OCI-M2 (cell line): ENCODE results near the gene EPB41L2.
"Not testable (repeated sequence)": the region's sequence is repeated elsewhere in the genome, so short reads cannot be mapped to it uniquely, and the experiment has no call there.

Experiments used
- DNase-seq: peaks from one replicate; lab custom pipeline; 2025; ENCODE audit not compliant: unreplicated experiment; lab: John Stamatoyannopoulos, UW

EPB41L2 gene

DNA sequence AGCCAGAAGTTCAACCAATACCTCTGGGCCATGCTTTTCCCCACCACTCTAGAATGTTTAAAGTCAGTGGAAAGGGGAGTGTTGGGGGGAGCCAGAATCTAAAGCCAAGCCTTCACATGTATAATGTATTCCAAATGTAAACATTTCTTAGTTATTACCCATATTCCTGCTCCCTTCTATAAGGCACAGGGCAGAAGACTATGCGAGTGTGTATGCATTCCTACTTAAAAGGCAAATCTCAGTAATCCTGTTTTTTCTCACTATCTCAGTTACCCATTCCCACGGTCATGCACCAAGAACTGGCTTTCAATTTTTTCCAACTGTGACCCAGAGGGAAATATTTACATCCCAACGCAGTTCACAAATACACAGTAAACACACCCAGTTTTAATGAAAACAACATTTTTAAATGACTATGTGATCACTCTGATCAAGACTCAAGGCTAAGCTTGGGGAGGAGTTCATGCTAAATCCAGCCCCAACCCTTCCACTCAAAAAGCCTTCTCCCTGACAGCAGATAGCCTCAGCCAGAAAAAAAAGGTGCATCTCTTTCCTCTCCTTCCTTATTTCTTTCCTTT, 57.5 kb downstream of the EPB41L2 start:
- no peak for DNase-seq

DNA sequence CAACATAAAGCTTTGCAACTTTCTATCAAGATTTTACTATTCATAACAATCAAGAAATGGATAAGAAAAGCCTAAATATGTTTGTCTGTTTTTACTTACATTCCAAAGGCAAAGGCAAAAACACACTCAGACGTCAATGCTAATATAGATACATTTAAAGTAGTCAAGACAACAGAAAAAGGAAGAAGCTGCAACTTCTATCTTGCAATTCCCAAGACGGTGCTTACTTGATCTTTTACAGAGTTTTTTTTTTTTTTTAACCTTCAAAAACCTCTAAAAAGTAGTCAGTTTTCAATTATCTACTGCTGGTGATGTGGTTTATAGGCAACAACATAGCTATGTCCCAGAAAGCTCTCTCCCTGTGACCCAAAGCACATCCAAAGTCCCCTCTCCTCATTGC, 58.1 kb downstream of the EPB41L2 start:
- no peak for DNase-seq

DNA sequence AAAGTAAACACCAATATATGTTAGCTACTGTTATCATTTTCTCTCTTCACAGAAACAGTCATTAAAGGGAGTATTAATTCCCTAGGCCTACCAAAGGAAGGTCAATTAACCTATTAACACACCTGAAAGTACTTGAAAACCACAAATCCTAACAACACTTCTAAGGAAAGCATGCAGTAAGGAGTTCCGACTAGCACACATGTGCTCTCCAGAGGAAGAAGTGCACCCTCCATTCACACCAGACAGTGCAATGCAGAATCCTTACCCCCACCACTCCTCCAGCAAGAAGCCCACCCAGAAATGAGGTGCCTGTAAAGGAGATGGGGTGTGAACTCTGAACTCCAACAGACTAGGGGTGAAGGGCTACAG, 58.7 kb downstream of the EPB41L2 start:
- DNase-seq, result no peak

DNA sequence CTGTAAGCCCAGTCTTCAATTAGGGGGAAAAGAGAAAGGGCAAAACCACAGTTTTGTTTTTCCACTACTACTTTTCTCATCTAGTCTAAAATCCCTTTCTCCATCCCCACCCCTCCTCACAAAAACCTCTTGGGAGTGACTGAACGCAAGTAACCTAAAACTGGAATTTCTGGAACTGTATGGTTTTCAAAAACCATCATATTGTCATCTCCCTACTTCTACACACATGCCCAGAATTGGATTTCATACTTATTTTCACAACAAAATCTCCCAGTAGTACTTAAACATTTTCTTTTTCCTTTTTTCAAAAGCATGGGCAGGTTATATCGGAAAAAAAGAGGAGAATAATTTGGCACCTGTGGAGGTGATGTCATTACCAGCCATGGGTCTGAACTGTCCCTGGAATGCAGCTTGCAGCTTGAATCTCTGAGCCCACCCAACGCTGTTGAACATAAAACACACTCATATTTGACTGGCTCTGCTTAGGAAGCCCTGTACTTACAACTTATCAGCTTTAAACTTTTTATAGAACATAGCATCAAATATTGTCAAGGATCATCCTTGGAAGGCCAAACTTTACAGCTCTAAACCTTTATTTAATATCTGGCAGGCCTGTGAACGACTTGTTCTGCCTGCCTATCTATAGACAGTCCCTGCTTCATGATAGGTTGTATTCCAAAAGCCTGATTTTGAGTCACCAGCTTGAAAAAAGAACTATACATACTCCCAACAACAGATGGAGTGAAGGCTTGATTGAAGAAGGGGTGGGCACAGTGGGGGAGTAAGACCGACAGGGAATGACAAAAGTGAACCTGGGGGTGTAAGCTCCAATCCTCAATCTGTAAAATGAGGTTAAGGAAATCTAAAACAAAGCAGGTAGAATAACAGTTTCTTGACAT, 59.3 kb downstream of the EPB41L2 start:
- no peak for DNase-seq

DNA sequence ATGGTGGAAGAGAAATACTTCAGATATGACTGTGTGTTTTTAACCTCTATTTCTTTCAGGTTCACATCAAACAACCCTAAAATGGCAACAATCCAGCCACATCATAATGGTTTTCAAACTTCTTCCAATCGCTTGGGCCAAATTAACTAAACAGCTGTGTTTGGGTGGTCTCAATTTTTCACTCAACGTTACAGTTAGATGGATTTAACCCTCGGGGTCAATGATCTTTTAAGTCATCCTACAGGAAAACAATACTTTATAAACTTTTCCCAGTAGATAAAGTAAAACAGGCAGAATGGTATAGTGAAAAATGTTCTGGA, 60.4 kb downstream of the EPB41L2 start:
- no peak for DNase-seq

DNA sequence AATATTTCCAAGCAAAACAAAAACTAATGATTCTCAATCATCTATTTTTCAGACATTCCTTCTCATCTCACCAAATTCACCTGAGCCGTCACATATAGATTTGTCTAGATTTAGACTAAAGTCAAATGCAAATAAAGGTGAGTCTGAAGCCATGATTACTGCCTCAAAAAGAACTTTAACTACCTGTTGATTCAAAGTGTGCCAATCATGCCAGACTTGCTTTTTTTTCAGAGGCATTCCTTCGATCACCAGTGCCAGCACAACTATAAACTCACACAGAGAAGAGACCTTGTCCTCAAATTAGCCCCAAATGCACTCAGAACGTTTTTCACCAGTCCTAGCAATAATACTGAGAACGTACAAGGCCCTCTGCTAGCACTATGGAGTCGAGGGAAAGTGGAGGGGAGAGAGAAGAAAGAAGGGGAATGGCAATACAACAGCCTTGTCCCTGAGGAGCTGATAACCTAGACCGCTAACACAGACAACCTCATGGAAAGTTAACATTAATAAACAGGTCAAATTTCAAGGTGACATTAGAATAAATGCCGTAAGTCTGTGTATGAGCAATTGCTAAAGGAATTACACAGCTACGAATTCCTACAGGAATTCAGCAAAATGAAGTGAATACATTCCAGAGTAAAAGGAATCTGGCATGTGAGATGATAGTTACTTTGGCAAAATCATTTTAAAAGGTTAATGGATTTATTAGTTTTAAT, 60.9 kb downstream of the EPB41L2 start:
- no peak for DNase-seq

DNA sequence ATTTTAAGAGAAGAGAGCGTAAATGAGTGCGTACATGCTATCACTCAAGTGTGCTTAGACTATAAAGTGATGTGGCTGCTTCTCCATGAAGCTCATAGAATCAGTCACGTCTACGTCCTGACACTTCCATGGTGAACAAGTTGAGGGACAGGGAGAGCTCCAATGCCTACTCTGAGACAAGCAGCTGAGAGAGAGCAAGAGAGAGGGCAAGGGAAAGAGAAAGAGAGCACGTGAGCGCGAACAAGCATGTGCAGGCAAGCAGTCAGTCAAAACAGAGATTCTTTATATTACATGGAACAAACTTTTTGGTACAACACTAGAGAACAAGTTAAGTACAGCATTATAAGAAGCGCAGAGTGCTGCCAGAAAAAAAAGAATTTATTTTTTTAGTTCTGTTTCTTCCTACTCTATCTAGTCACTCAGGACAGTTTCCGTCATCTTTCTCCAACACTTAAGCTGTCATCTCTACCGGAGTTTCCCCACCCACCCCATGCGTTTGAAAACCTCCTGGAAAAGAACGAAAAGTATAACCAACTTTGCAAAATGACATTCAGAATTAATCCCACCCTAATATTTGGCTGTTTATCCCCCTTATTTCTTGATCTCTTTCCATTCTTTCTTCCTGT, 61.8 kb downstream of the EPB41L2 start:
- no peak for DNase-seq

DNA sequence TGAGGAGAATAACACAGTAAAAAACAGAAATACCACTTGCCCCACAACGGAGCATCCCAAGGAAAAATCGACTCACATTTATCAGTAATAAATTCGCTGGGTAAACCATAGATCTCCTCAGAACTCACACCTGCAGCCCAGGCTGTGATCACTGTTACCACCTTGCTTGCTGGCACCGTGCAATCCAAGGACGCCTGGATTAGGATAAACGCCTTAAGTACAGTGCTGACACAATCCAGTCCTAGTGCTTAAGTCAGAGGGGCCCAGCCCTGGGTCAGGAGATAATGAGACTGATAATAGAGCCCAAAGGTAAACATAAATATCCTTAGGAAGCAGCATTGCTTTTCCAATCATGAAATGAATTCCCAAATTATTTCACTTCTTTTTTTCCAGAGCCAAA, 62.5 kb downstream of the EPB41L2 start:
- no peak for DNase-seq

DNA sequence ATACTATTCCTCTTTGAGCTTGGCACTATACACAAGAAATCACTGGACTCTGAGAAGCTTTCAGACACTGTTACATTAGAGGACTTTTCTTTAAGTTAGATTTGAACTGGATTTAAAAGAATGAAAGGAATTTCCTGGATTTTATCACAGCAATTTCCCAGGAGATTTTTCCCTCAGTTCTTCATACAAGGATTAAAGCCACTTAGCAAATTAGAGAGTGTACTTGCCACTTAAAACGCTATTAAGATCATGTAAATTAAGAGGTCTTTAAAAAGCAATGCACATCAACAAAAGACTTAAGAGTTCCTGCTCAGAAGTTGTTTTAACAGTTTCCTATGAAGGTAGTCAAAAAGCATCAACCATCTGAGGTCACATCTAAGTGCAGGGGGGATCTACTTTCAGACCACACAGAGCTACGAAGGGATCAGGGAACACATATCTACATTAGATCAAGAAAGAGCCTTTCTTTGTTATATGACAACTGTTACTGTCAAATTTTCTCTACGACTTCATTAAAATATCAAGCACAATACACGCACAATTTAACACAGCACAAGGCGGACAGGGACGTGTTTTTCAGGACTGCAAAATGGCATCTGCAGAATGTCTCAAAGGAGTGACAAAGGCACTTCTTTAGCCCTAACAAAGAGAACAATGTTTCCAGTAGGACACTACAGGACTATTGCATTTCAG, 65.8 kb downstream of the EPB41L2 start:
- no peak for DNase-seq

DNA sequence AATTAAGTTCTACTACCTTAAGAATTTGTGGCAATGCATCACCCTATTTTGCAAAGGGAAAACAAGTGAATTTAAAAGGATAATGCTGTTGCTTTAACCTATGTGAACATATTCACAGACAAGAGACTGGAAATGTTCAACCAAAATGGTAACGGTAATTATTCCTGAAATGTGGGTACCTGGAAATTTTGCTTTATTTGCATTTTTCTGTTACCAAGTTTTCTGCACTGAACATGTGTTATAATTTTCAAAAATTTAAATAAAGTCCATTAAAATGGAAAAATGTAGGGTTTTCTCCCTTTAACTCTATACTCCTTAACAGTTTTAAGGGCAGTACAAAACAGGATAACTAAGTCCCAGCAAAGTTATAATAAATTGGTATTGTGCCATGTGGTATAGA, 66.4 kb downstream of the EPB41L2 start:
- no peak for DNase-seq

DNA sequence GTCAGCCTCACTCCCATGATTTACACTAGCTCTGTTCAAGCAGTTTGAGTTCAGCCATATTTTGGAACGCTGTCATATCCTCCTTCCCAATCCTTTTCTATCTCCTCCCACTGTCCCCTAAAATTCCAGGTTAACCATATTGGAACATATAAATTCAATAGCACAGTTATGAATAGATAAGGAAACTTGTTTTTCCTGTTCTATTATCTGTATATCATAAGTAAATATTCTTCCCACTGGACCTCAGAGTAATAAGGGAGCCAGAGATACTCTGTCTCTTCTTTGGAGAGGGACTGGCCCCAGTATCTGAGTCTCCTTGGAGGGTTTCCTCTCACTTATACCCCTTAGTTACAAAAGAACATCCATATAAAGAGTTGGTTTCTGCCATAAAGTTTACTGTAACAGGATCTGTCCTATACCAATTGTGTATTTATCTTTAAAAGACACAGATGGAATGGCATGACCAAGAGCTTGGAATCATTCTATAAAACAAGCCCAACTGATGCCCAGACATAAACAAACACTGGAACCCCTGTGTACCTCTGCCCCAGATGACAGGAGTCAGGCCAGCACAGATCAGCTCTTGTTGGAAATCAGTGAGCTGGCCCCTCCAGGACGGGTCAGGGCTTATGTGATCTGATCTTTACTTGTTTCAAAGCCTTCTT, 67.1 kb downstream of the EPB41L2 start:
- DNase-seq, result no peak

DNA sequence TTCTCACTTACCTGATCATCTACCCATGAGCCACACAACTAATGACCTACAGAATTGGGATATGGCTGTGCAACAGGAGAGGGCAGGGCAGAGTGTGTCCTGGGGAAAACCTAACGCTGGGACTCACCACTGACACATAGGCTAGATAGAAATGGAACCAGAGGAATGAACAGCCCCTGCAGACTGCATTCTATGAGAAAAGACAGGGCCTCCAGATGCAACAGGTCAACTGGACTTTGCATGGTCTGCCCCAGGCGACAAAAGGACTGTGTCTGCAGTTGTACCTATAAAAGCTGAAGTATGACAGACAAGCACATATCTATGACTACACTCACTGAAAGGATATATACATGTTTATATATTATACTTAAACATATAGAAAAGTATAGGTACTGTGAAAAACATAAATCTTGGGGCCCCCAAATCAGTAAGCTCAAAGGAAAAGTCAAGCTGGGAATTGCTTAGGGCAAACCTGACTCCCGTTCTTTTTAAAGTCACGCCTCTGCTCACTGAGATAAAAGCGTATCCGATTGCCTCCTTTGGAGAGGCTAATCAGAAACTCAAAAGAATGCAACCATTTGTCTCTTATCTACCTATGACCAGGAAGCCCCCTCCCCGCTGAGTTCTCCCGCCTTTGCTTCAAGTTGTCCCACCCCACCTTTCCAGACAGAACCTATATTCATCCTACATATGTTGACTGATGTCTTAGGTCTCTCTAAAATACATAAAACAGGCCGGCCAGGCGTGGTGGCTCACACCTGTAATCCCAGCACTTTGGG, 68.5 kb downstream of the EPB41L2 start:
- DNase-seq, result no peak

DNA sequence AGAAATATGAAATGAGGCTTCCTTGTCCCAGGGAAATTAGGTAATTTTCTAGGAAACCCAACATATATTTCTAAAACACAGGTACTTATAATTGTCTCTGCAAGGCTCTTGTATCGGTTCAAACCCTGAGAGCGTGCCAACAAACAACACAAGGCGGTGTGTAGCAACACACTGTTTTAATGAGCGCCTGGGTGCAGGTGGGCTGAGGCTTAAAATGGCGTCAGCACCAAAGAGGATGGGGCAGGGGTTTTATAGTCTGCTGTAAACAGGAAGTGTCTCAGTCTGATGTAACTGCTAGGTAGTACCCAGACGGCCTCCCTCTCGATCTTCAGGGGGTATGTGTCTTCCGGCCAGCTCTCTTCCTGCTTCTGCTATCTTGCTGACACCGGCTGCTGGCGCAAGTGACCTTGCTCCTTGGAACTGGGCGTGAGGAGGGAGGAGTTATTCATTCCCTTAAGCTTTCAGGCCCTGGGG, 69.7 kb downstream of the EPB41L2 start:
- DNase-seq, result no peak

DNA sequence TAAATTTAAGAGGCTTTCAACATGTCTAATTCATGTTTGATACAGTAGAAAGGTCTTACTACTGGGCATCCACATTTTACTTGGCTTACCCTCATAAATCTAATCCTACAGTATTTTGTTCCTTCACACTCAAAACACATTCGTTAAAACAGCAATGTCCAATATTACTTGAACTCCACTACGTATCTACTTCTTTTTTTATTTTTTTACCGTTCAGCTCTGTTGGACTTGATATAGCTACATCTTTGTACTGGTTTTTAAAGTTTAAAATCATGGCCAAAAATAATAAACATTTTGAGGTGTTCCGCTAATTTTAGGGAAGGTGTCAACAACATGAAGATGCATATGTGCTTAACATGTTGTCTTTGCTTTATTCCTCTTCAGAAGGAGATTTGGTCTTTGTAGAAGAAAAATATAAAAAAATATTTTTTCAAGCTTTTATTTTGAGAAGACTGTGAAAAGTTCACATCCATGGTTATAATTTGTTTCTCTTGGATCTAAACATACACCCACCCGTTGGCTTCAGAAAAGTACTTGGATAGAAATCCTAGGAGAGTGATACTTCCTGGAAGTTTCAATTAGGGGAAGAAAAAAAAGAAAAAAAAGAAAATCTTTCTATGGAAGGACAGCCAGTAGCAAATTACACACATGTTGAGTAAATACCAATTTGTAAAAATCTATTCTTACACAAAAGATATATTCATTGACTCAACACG, 71.5 kb downstream of the EPB41L2 start:
- no peak for DNase-seq

DNA sequence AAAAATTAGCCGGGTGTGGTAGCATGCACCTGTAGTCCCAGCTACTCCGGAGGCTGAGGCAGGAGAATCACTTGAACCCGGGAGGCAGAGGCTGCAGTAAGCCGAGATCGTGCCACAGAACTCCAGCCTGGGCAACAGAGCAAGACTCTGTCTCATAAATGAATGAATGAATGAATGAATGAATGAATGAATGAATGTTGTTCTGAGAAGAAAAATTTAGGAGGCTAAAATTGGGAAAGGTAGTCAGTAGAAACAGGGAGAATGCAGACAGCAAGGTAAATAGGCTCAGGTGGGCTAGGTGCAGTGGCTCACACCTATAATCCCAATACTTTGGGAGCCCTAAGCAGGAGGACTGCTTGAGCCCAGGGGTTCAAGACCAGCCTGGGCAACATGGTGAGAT, 75.5 kb downstream of the EPB41L2 start:
- not testable (repeated sequence) for DNase-seq

DNA sequence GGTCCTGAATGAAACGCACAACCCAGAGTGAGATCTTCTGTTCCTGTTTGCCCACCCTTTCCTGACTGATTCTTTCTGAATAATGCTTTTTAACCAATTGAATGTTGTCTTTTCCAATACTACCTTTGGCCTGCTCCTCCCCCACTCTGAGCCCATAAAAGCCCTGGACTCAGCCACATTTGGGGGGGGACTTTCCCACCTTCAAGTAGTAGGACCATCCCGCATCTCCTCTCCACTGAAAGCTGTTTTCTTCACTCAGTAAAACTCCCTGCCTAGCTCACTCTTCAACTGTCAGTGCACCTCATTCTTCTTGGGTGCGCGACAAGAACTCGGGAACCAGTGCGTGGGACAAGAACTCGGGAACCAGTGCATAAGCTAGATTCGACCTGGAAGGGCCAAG, 77.9 kb downstream of the EPB41L2 start:
- no peak for DNase-seq

DNA sequence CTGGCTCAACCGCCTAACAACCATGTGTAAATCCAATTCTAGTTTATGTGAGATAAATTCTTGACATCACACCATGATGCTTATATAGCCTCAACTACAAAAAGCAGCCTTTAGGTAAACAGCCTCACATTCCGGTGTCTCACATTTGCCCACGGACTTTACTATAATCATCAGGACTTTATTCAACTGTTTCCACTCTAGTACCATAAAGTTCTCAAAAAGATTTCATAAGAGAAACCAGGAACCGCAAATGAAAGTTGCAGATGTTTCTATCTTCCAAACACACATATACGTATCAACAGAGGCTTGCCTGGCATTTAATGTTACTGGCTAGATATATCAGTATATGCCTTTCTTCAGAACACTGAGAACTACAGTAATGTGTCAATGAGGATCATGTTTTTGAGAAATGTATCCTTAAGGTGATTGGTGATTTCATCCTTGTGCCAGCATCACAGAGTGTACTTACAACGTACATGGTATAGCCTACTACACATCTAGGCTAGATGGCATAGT, 80.0 kb downstream of the EPB41L2 start:
- DNase-seq, result no peak

DNA sequence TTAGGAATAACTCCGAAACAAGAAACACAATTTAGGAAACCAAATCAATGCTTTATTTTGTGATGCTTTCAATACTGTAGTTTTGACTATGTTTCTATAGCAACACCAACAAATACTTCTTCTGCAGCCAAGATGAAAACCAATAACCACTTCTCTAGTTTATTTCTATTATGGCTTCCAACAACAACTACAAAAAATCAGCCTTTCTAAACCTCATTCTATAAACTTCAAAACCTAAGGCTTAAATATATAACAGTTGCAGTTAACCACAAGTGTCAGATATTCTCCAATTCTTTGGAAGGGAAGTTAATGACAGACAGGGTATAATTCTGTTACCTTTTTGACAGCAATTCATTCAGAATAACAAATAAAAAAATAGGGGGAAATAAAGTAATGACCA, 80.9 kb downstream of the EPB41L2 start:
- no peak for DNase-seq

DNA sequence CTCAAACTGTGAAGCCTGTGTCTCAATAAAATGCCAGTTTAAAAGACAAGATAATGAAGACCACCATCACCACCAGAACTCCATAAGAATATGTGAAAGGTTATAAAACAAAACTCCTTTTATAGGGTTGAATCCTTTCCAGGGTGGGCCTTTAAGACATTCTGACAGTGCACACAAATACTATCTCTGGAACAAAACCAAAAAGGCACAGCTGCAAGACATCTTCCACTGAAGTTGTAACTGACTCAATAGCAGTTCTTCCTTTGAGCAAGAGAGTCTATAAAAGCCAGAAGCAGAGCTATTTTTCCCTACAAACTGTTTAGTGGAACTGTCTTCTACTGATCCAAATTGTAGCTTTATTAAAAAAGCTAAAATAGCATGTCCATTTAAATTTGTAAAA, 81.6 kb downstream of the EPB41L2 start:
- no peak for DNase-seq
